ENCODE data around the gene FBLN2.

The FBLN2 gene

DNA sequence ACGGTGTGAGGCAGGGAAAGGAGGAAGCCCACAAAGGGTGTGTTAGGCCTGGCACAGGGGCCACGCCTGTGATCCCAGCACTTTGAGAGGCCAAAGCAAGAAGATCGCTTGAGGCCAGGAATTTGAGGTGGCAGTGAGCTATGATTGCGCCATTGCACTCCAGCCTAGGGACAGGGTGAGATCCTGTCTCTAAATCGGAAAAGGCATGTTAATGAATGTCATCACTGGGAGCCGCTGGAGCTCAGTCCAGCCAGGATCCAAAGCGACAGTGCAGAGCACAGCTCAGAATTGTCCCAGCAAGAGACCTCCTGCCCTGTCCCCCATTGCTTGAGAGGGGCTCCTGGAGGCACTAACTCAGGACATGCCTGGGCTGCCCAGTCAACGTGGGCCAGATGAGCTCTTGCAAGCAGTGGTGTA, 15.0 kb upstream of the FBLN2 start:
- DNase-seq, result no peak

DNA sequence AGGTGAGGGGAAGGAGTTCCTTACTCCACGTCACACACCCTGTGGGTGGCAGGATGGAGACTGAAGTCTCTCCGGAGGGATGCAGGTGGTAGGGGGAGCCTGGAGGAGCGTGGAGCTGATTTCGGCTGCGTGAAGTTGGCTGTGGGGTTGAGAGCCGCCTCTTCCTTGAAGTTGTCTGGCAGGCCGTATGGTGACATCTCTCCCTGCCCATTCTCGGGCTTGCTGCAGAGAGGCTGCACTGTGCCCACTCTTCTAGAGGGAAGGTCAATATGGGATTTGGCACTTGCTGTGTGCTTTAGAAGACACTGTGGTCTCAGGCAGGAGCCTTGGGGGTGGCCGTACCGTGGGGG, 13.4 kb upstream of the FBLN2 start:
- DNase-seq, result no peak

DNA sequence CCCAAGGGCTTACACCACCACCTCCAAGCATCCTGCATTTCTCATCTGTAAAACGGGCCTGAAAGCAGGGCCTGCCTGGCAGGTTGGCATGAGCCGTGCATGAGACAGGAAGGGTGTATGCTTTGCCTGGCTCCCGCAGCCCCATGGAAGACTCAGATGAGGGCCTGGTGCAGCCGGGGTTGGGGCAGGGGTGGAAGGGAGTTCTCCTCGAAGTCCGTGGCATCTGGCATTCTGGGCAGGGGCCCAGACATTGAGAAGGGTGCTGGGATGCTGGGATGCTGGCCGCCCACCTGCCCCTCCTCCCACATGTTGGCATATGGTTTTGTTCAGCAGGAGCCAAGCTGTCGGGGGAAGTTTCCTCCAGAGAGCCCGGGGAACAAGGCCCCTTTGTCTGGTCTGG, 13.0 kb upstream of the FBLN2 start:
- DNase-seq, result no peak

DNA sequence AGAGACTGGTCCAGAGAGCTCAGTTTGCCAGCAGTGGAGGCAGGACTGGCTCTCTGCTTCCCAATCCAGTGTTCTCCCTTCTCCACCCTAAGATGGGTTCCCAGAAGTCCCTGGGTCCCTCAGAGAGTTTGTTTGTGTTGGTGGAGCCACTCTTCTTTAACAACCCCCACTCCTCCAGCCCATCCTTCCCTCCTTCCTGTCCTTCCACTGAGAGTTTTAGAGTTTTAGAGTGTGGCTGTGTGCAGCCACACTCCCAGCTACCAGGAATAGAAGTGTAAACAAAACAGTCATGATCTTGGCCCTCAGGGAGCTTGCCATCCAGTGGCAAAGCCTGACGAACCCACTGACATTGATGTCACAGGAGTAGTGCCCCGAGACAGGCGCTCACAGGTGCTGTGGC, 12.5 kb upstream of the FBLN2 start:
- no peak for DNase-seq

GRCh38 chr3:13536832-13537231, 12.1 kb upstream of the FBLN2 start:
- no peak for DNase-seq

DNA sequence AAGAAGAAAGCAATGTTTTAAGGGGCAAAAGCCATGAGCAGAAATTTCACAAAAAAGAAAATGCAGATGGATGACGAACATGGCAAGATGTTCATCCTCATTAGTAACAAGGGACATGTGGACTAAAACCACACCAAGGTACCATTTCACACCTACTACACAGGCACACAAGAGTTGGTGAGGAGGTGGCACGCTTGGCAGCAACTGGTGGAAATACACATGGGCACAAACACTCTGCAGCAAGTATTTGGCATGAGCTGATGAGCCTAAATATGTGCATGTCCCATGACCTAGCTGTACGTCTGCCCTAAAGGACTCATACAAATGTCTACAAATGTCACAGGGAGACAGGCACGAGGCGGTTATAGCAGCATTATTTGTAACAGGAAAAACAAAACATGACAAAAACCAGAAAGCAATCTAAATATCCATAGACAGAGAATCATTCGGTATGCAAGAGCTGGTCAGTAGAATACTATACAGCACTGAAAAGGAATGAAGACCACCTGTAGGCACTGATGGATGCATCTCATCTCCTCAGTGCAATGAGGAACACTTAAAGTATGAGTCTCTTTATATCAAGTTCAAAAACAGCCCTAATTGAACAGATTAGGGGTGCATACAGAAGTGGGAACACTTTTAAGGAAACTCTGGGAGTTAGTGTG, 11.5 kb upstream of the FBLN2 start:
- DNase-seq, result no peak

DNA sequence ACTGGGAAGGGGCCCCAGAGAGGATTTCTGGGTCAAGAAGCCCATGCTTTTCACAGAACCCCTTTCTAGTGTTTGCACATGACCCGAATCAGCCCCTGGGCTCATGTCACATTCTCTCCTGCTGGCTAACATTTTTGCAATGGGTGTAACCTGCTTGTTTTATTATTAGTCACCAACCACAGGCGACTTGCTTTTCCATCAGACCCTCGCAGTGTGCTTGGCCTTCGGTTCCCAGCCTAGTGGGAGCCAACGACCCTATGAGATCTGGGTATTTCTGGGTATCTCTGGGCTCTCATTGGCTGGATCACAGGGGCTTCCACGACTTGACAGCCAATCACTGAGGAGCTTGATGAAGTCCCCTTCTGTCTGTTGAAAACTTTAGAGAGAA, 11.0 kb upstream of the FBLN2 start:
- no peak for DNase-seq

DNA sequence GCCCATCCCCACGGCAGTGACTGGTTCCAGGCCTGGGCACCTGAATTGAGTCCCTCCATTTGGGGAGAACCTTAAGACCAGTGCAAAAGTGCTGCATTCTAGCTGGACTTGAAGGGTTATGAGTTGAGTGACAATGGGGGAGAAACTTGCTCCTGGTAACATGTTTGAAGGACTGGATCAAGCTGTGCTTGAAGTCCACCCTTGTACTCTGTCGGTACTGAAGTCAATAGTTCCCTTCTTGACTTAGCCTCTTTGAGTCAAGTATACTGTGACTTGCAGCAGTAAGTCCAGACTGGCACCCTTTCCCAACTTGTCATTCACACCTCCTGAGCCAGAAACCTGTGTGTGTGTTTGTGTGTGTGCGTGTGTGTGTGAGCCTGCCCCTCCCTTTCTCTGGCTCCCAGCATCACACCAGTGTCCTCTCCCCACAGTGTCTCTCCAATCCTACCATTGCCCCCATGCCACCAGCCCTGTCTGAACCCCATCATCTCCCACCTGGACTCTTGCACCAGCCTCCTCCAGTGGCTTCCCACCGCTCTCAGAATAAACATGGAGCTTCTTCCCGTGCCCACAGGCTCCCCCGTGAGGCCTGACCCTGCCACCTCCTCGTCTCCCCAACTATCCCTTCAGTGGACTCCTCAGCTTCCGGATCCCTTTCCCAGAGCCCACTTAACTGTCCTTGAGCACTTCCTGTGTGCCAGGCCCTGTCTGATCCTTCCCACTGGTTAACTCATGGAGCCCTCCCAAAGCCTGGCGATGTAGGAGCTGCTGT, 10.2 kb upstream of the FBLN2 start:
- no peak for DNase-seq

DNA sequence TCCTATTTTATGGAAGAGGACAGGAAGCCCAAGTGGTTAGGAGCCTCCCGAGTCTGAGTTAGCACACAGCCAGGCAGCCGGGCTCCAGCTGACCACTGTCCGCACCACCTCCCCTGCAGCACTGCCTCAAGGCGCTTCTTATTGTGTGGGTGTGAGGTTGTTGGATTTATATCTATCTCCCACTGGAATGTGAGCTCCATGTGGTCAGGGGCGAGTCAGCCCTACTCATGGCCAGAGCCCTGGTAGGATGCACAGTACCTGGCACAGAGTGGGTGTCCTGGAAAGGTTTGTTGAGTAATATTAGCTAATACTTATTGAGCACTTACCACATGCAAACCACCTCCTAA, 9.7 kb upstream of the FBLN2 start:
- DNase-seq, result no peak

- DNase-seq, result no peak
These were observed 9.3 kb upstream of the FBLN2 start for GRCh38 chr3:13539671-13540070.

GRCh38 chr3:13540297-13540995, 8.5 kb upstream of the FBLN2 start:
- DNase-seq, result no peak

DNA sequence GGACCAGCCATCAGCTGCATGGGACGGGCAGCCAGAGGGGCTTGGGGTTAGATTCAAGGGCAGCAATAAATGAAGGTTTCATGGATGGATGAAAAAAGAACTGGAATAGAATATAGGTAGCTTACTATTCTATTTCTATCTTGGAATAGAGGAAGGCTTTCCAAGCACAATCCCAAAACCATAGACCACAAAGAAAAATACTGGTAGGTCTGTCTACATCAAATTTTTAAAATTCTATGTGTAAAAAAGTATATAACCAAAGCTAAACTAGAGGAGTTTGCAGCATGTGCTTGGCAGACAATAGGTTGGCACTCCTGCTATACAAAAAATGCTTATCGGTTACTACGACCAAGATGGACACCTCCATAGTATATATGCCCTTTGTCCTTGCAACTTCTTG, 7.2 kb upstream of the FBLN2 start:
- DNase-seq, result no peak

GRCh38 chr3:13542142-13542541, 6.8 kb upstream of the FBLN2 start:
- DNase-seq, result no peak

- DNase-seq, result no peak
These were observed 5.7 kb upstream of the FBLN2 start for GRCh38 chr3:13543253-13543652.

DNA sequence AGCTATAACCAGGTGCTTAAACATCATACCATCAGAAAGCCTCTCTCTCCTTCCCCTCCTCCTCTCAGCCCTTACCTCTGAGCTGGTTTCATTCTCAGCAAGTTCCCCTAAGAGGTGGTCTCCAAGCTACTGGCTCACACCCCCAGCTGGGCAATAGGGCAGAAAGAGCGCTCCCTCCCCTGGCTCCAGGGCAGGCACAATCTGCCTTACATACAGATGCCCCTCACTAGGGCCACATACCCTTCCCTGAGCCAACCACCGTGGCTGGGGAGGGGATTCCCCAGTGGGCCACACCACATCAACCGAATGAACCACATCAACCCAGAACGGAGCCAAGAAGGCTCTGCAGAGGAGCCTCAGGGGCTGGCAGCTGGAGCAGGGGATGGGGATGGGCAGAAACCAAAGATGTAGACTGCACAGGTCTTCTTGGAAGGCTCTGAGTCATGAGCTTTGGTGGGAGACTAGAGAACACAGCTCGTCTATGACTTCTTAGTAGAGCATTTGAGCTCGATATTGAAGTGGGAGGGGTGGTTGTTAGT, 4.6 kb upstream of the FBLN2 start:
- peak; percentile 65 for DNase-seq

GRCh38 chr3:13544951-13545651, 3.8 kb upstream of the FBLN2 start:
- DNase-seq, result no peak

DNA sequence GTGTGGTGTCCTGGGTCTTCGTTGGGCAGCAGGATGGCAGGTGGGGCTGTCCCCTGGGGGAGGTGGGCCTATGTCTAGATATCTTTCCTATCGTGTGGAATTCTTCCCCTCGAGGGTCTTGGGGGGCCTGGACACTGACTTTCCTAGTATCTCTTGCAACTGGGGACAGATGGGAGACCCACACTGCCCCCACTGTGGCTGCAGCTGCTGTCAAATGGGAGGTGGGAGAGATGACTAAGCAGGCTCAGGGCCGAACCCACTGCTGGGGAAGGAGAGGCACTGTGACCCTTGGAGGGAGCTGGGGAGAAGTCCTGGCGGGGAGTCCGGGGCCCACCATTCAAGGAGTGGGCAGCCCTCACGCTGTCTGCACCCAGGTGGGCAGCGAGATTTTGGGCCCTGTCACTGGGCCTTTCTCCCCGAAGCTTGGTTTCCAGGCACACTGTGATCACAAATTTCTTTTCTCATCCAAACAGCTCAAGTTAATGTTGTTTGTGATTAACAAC, 2.9 kb upstream of the FBLN2 start:
- DNase-seq, result no peak

GRCh38 chr3:13546667-13547171, 2.2 kb upstream of the FBLN2 start:
- DNase-seq, result no peak

DNA sequence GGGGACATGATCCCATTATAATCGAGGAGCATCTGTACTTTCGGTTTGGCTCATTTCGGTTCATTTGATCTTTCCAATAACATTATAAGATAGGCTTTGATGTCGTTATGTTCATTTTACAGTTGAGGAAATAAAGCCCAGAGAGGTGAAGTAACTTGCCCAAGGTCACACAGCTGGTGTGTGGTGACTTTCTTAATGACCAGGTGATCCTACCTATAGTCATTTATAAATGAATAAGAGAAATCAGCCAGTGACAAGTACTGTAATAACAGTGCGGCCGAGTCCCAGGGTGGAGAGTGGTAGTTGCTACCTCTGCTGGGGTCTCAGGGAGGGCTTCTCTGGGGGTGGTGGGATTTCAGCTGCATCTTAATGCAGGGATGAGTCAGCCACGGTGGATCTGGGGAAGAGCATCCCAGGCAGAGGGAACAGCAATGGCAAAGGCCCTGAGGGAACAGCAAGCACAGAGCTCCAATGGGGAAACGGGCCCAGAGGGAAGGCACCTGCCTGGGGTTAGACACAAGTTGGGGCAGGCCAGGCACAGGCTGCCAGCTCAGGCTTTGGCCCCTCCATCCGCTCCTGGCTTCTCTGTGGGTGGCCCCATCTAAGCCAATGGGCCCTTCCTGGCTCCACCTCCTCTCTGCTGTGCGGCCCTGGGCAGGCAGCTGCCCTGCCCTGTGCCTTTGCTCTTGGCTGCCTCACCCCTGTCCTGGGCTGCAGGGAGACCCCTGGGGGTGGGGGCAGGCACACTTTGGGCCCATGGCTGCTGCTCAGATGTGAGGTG, 1.1 kb upstream of the FBLN2 start:
- no peak for DNase-seq

DNA sequence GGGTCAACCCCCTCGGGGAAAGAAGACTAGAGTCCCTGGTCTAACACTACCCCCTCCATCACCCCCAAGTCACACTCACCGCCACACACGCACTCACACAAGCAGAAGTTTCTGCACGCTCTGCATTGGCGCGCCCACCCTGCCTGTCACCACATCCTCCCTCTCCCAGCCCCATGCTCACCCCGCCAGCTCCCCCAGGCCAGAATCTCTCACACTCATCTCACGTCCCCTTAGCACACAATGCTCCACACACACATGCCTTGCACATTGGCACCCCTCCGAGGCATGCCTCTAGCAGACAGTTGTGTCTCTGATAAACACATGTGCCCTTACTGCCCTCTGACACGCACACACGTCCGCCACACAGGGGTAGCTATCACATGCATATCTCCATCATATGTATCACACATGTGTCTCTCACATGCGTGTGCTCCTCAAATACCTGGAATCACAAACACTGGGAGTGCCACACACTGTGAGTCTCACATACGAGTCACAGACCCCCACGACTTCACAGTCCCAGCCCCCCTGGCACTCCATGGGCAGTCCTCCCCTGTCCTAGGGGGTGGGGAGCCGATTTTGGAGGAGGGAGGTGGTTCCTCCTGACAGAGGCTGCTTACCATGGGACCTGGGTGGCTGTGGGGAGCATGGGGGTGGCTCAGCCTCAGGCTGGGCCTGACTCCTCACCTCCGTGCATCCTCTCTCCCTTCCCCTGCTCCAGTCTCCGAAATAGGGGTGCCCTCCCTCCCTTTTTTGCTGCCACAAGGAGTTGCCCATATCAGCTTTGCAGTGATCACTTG, 898 bp downstream of the FBLN2 start:
- no peak for DNase-seq

- no peak for DNase-seq
These were observed 1.4 kb downstream of the FBLN2 start for GRCh38 chr3:13550423-13550690.
